NCI-H2029 treated with DMSO at 0.1 percent for 48 hours (cell line): Measurements from ENCODE around the gene CROCC.
A peak's percentile ranks its signal among the peaks of the same experiment; 100 is the strongest.

Experiments
- DNase-seq: peaks from one replicate; lab custom pipeline; 2025; lab: John Stamatoyannopoulos, UW

CROCC gene

GRCh38 chr1:16986113-16986512 lies 64.4 kb downstream of the CROCC start:
- no peak for DNase-seq

- no peak for DNase-seq
Observed at GRCh38 chr1:16986560-16986959, 64.8 kb downstream of the CROCC start.

- no peak for DNase-seq
Observed at GRCh38 chr1:16986962-16987361, 65.2 kb downstream of the CROCC start.

- DNase-seq: no peak
Observed at GRCh38 chr1:16988210-16988609, 66.5 kb downstream of the CROCC start.

DNA sequence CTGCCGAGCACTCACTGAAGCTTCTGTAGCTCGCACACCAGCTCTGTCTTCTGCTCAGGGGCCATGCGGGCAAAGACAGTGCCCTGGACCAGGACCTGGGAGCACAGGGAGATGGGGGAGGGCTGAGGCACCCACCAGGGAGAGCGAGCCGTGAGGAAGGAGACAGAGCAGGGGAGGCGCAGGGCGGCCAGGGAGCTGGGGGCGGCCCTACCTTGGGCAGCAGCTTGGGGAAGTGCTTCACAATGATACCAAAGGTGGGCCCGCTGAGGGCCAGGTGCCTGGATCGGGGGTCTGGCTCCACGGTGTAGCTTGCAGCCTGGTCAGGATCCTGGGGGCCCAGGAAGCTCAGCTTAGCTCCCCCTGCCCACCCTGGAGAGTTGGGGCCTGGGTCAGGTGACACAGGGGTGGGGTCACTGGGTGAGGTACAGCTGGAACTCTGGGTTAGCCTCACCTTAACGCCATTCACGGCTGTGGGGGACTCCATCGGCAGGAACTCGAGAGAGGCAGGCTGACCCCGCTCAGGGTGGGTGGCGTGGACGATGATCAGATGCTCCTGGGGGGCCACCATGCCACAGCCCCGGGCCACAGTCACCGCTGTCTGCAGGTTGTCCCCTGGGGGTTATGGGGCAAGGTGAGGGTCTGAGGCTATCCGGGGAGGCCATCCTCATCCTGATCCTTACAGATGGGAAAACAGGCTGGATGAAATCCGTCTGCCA lies 68.1 kb downstream of the CROCC start:
- no peak for DNase-seq

DNA sequence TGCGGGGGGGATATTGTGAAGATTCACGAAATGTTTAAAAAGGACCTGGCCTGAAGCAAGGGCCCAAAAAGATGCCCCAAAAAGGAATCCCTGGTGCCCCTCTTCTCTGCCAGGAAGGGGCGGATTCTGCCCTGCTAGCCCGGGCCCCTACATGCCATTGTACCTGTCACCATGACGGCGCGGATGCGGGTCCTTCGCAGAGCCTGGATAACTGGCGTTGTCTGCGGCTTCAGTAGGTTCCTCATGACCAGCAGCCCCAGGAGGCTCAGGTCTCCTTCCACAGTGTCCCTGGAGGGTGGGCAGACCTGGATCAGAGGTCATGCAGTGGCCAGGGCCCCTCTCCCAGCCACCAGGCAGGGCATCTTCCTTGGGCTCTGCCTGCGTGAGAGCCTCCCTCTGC lies 69.8 kb downstream of the CROCC start:
- no peak for DNase-seq

DNA sequence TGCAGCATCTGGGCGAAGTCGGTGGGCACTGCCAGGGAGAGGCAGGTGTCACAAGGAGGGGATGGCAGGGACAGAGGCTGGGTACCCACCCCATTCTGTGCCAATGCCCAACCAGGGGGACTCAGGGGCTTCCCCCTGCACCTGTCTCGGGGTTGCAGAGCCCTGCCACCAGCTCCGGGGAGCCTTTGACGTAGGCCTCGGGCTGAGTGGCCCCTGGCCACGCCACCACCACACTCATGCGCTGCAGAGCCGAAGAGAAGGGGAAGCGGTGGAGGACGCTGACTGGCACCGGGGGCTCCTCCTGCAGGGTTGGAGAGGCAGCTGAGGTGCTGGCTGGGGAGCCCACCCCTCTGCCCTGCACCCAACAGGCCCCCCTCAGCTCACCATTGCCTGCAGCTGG lies 70.4 kb downstream of the CROCC start:
- DNase-seq: no peak

DNA sequence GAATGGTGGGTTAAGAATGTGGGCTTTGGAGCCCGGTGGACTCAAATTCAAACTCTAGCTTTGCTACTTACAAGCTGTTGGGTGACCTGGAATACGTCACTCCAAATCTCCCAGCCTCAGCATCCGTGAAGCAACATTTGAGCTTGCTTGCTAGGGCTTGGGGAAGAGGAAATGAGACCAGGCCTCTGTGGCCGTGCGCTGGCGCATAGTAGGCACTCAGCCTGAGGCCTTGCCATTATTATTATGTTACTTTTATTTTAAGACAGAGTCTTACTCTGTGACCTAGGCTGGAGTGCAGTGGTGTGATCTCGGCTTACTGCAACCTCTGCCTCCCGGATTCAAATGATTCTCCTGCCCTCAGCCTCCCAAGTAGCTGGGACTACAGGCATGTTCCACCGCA lies 70.9 kb downstream of the CROCC start:
- DNase-seq: no peak

GRCh38 chr1:16993521-16994038 lies 71.8 kb downstream of the CROCC start:
- DNase-seq: no peak

- no peak for DNase-seq
Observed at GRCh38 chr1:16996845-16997244, 75.1 kb downstream of the CROCC start.

DNA sequence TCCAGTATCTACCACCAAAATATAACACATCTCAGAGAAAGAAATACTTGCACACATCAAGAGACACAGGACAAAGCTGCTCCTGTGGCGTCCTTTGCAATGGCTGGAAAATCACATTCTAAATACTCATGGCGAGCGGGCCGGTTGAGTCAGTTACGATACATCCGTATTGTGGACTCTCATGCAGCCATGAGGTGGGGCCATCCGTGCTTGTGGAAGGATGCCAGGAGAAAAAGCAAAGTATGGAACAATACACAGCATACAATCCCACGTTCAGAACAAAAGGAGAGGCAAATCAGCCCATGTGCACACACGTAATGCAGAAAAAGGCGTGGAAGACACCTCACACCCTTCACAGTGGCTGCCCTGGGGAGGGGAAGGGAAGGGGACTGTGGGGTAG lies 76.9 kb downstream of the CROCC start:
- DNase-seq: no peak

GRCh38 chr1:16999863-17000262 lies 78.1 kb downstream of the CROCC start:
- no peak for DNase-seq

GRCh38 chr1:17001760-17002523 lies 80.2 kb downstream of the CROCC start:
- no peak for DNase-seq

GRCh38 chr1:17002524-17002902 lies 80.8 kb downstream of the CROCC start:
- DNase-seq: no peak

DNA sequence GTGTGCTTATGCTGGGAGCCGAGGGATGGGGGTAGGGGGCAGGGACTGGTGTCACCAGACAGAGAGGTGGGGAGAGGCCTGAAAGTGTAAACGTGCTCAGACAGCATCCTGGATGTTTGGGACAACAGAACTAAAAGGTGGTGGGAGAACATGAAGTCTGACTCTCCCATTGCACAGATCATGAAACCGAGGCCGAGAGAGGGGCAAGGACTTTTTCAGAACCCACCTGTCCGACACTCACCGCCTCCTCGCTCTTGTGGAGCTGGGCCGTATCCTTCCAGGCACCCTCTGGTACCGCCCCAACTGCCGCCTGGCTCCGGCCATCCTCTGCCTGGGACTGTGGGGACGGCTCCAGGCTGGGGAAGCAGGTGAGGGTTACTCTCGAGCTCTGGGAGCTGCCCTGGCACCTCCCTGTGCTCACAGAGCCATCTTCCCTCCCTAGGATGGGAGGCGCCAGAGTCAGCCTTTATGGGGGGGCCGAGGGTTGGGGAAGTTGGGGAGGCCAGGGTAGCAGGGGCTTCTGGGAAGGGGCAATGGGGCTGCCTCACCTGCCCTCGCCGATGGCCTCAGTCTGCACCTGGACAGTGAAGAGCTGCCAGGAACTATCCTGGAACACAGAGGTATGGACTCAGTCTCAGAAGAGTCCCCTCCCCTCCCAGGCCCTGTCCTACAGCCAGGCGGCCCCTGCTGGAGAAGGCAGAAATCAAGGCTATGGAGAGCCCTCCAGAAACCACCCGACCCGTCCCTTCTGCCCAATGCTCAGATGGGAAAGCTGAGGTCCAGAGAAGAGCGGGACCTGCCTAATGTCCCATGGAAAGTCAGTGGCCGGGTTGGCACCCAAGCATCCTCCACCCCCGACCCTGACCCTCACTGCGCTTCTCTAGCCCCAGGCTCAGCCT lies 83.0 kb downstream of the CROCC start:
- DNase-seq: no peak

DNA sequence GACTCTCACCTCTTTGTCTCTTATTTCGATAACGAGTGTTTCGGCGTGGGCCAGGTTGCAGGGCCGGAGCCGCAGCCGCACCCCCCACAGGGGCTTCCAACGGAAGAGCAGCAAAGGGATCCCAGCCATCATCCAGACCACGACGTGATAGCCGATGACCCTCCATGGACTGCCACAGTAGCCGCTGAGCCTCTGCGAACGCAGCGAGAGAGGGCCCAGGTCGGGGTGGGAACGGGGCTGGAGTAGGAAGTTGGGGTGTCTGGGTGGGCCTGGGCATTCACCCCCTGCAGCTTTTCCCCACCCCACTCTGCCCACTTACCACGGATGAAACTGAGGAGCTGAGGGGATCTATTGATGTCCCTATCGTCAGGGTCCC lies 83.6 kb downstream of the CROCC start:
- DNase-seq: no peak

GRCh38 chr1:17007121-17007520 lies 85.4 kb downstream of the CROCC start:
- no peak for DNase-seq

GRCh38 chr1:17008208-17008855 lies 86.6 kb downstream of the CROCC start:
- no peak for DNase-seq

- no peak for DNase-seq
Observed at GRCh38 chr1:17009706-17010105, 88.0 kb downstream of the CROCC start.

GRCh38 chr1:17011092-17011438 lies 89.3 kb downstream of the CROCC start:
- DNase-seq: no peak

- peak; percentile 11 for DNase-seq
Observed at GRCh38 chr1:17011439-17012307, 89.9 kb downstream of the CROCC start, which contains the start of gene ATP13A2. Gene ATP13A2 (minus strand): TSS chr1:17011928. CDS start chr1:17011738, 190 bp downstream.
